ENCODE results near the gene ZBTB18. TPM values are rescaled to one million over a fixed set of nuclear protein-coding genes. Genes with fewer than 3 reads are reported as not detected.

Gene ZBTB18
- total RNA-seq (2014; rRNA removed; shearing (Covaris generic)) (18.9 and 21.0 TPM in 2 replicates), total RNA-seq (2022) (9.9 and 12.2 TPM in 2 replicates), Bru-seq, nascent RNA (percentile 59 among the genes with signal in this experiment), BruChase-seq, experiment 1, labeled RNA remaining after a 6-hour chase (percentile 63 among the genes with signal in this experiment), BruChase-seq, experiment 2, labeled RNA remaining after a 2-hour chase (percentile 81 among the genes with signal in this experiment)
- long read RNA-seq, partial matches to known transcripts, result 2 of 3 reads
- long read RNA-seq, other reads (novel, unspliced or antisense), result 1 of 3 reads

GRCh38 chr1:244050835-244051444 lies at the start of gene ZBTB18:
ZBTB18 (plus strand) TSS chr1:244051283; CDS start chr1:244051432, 149 bp downstream.
- H3K4me3 ChIP-seq (ENCODE audit: low read depth, low read length, poor library complexity, severe bottlenecking), result peak within 1 kb of the TSS; percentile 79
- no peaks in the 10 kb centered on the region for H3K9me2 ChIP-seq (ENCODE audit: insufficient read depth, low read length)
- POLR2A ChIA-PET, result no interaction called here
- no peak within 1 kb of the TSS for H2AFZ ChIP-seq (ENCODE audit: low read length)
- peaks cover 41% of the 10 kb centered on the region for H4K20me1 ChIP-seq (ENCODE audit: insufficient read depth, low read length)
- no peak within 1 kb of the TSS for H3K27ac ChIP-seq (ENCODE audit: low read depth, low read length, poor library complexity, severe bottlenecking)
- intact Hi-C loops (cut with micrococcal nuclease; ENCODE audit: unreplicated experiment), result loop anchor here (5.0 kb wide), 1 partner anchor 709 kb away; no protein-coding TSS in a partner anchor
- peaks cover 41% of the 10 kb centered on the region for H3K4me1 ChIP-seq (ENCODE audit: insufficient read depth, low read length, poor library complexity, severe bottlenecking)
- no peaks in the 10 kb centered on the region for H3K9me3 ChIP-seq (ENCODE audit: low read length)
- no peak for DNase-seq (ENCODE audit: low spot score)
- H3K36me3 ChIP-seq (ENCODE audit: insufficient read depth, low read length), result peaks cover 15% of the 10 kb centered on the region; the same call in 1 of the 2 replicates
- H3K4me2 ChIP-seq (ENCODE audit: low read length), result peak within 1 kb of the TSS; percentile 98
- peaks cover 6% of the 10 kb centered on the region; the same call in 1 of the 2 replicates for H3K79me2 ChIP-seq (ENCODE audit: insufficient read depth, low read depth, low read length)
- BruUV-seq (replicated peaks), result no TSS peak
- TF ChIP-seq CTCF (conservative IDR thresholded peaks at IDR 0.05; ENCODE audit: low read length), result no peak
- no peak for TF ChIP-seq EZH2phosphoT487 (IDR thresholded peaks at IDR 0.05; ENCODE audit: borderline replicate concordance, low read depth, low read length)
- CTCF ChIA-PET (ENCODE audit: unreplicated experiment), result no interaction called here

GRCh38 chr1:244002721-244003120 lies 48.4 kb upstream of the ZBTB18 start:
- CTCF ChIA-PET (ENCODE audit: unreplicated experiment), result no interaction called here
- no peak for DNase-seq (ENCODE audit: low spot score)
- no peaks in the 10 kb centered on the region for H3K9me2 ChIP-seq (ENCODE audit: insufficient read depth, low read length)
- TF ChIP-seq EZH2phosphoT487 (IDR thresholded peaks at IDR 0.05; ENCODE audit: borderline replicate concordance, low read depth, low read length), result no peak
- no peak for TF ChIP-seq CTCF (conservative IDR thresholded peaks at IDR 0.05; ENCODE audit: low read length)
- no peak overlapping the region for H3K4me3 ChIP-seq (ENCODE audit: low read depth, low read length, poor library complexity, severe bottlenecking)
- no peak overlapping the region for H2AFZ ChIP-seq (ENCODE audit: low read length)
- H3K27ac ChIP-seq (ENCODE audit: low read depth, low read length, poor library complexity, severe bottlenecking), result no peak overlapping the region
- H3K4me1 ChIP-seq (ENCODE audit: insufficient read depth, low read length, poor library complexity, severe bottlenecking), result no peaks in the 10 kb centered on the region
- BruUV-seq (replicated peaks), result no TSS peak
- POLR2A ChIA-PET, result no interaction called here
- H3K9me3 ChIP-seq (ENCODE audit: low read length), result no peaks in the 10 kb centered on the region
- H3K79me2 ChIP-seq (ENCODE audit: insufficient read depth, low read depth, low read length), result no peaks in the 10 kb centered on the region
- intact Hi-C loops (cut with micrococcal nuclease; ENCODE audit: unreplicated experiment), result no loop called here
- no peaks in the 10 kb centered on the region for H3K36me3 ChIP-seq (ENCODE audit: insufficient read depth, low read length)
- no peak overlapping the region for H3K4me2 ChIP-seq (ENCODE audit: low read length)
- no peaks in the 10 kb centered on the region for H4K20me1 ChIP-seq (ENCODE audit: insufficient read depth, low read length)

- Histone ChIP-seq H3K79me2 (ENCODE audit: insufficient read depth, low read depth, low read length) (no peaks in the 10 kb centered on the region), H3K4me1 (ENCODE audit: insufficient read depth, low read length, poor library complexity, severe bottlenecking) (no peaks in the 10 kb centered on the region), H3K9me3 (ENCODE audit: low read length) (no peaks in the 10 kb centered on the region), H3K27ac (ENCODE audit: low read depth, low read length, poor library complexity, severe bottlenecking) (no peak overlapping the region), H3K4me3 (ENCODE audit: low read depth, low read length, poor library complexity, severe bottlenecking) (no peak overlapping the region), H3K36me3 (ENCODE audit: insufficient read depth, low read length) (no peaks in the 10 kb centered on the region), H4K20me1 (ENCODE audit: insufficient read depth, low read length) (no peaks in the 10 kb centered on the region), H3K9me2 (ENCODE audit: insufficient read depth, low read length) (no peaks in the 10 kb centered on the region), H3K4me2 (ENCODE audit: low read length) (no peak overlapping the region), H2AFZ (ENCODE audit: low read length) (no peak overlapping the region)
- TF ChIP-seq CTCF (conservative IDR thresholded peaks at IDR 0.05; ENCODE audit: low read length), result no peak
- no peak for TF ChIP-seq EZH2phosphoT487 (IDR thresholded peaks at IDR 0.05; ENCODE audit: borderline replicate concordance, low read depth, low read length)
- no TSS peak for BruUV-seq (replicated peaks)
- ChIA-PET CTCF (ENCODE audit: unreplicated experiment) (no interaction called here), POLR2A (no interaction called here)
- intact Hi-C loops (cut with micrococcal nuclease; ENCODE audit: unreplicated experiment), result no loop called here
- DNase-seq (ENCODE audit: low spot score), result no peak
Measured at GRCh38 chr1:244005455-244005854, 45.6 kb upstream of the ZBTB18 start.
